Panc1 (cell line): ENCODE measurements around the gene GJB4. TPM values are rescaled to one million over a fixed set of nuclear protein-coding genes. Genes with fewer than 3 reads are reported as not detected.

Experiments used
- ATAC-seq: fragments of 200-7000 bp; cut with Tn5 transposase; 2 replicates; pipeline ENCODE4 v1.9.1; 2020; ENCODE audit warnings: mild to moderate bottlenecking, moderate library complexity
- BruUV-seq: library from RNA; stranded (reverse); fragments of 400-500 nt; replicated peaks from 2 replicates; lab custom pipeline; 2021; lab: Mats Ljungman, UMichigan
- CTCF ChIA-PET: fragments of 300-600 bp; sonication (Branson Sonifier 250); formaldehyde crosslinking; loops from one replicate; lab custom pipeline; 2022; ENCODE audit warnings: antibody characterized with exemption; lab: Charles Lee
- POLR2A ChIA-PET: fragments of 300-600 bp; sonication (Branson Sonifier 250); formaldehyde crosslinking; loops from one replicate; lab custom pipeline; 2022; ENCODE audit warnings: antibody characterized with exemption; lab: Charles Lee
- DNase-seq: peaks from one replicate; pipeline ENCODE4 v3.0.0-alpha.2; 2010; ENCODE audit warnings: low read depth, low spot score
- H3K27ac ChIP-seq: 2 replicates; pipeline ENCODE4 v1.5.1; 2011; ENCODE audit warnings: mild to moderate bottlenecking, low read length, inconsistent platforms
- H3K27me3 ChIP-seq: fragments of 200-500 bp; sonication (Bioruptor generic); 2 replicates; pipeline ENCODE4 v1.6.0; 2014; ENCODE audit warnings: low read length, inconsistent platforms; ENCODE audit not compliant: control insufficient read depth, insufficient read depth
- H3K36me3 ChIP-seq: fragments of 200-500 bp; sonication (Bioruptor generic); 2 replicates; pipeline ENCODE4 v1.5.1; 2014; ENCODE audit warnings: inconsistent platforms, mild to moderate bottlenecking, low read length, moderate library complexity; ENCODE audit not compliant: control insufficient read depth, insufficient read depth
- H3K4me1 ChIP-seq: 2 replicates; pipeline ENCODE4 v1.5.1; 2011; ENCODE audit warnings: inconsistent platforms, mild to moderate bottlenecking, low read length, moderate library complexity; ENCODE audit not compliant: control insufficient read depth, insufficient read depth
- H3K4me3 ChIP-seq, 2 experiments: 2 replicates each; pipeline ENCODE4 v1.5.1; 2011 to 2012; ENCODE audit warnings: low read depth in 2 of 2, low read length in 2 of 2, mild to moderate bottlenecking in 2 of 2, inconsistent platforms in 1 of 2, moderate library complexity in 1 of 2
- H3K9me3 ChIP-seq: fragments of 200-500 bp; sonication (Bioruptor generic); 2 replicates; pipeline ENCODE4 v1.5.1; 2014; ENCODE audit warnings: low read depth, mild to moderate bottlenecking, inconsistent platforms, low read length, moderate library complexity; ENCODE audit not compliant: control insufficient read depth, insufficient read depth
- CTCF ChIP-seq: fragments of 450-650 bp; IDR thresholded peaks from 2 replicates; pipeline ENCODE4 v1.5.1; 2017; ENCODE audit warnings: mild to moderate bottlenecking
- POLR2AphosphoS5 ChIP-seq: IDR thresholded peaks from 2 replicates; pipeline ENCODE4 v1.6.1; 2012; ENCODE audit warnings: mild to moderate bottlenecking, low read depth, low read length, moderate library complexity
- REST ChIP-seq, 2 experiments: IDR thresholded peaks; 2 replicates each; pipeline ENCODE4 v1.6.1; 2011 to 2012; ENCODE audit warnings: low read depth in 2 of 2, control low read depth in 1 of 2, low read length in 1 of 2, mild to moderate bottlenecking in 1 of 2, moderate library complexity in 1 of 2; ENCODE audit not compliant: insufficient read depth in 1 of 2
- SIN3A ChIP-seq: IDR thresholded peaks from 2 replicates; pipeline ENCODE4 v1.6.1; 2012; ENCODE audit warnings: low read depth, mild to moderate bottlenecking, low read length, moderate library complexity, borderline replicate concordance; ENCODE audit not compliant: insufficient read depth
- TCF7L2 ChIP-seq: IDR thresholded peaks from 2 replicates; pipeline ENCODE4 v1.6.1; 2011; ENCODE audit warnings: mild to moderate bottlenecking, low read depth, low read length, inconsistent platforms
- in situ Hi-C: cut with HindIII; loops from 2 replicates; pipeline ENCODE4 v1.10.0; 2016; ENCODE audit warnings: low sequenced_read_pairs, low pct_unique_long_range_greater_than_20kb
- intact Hi-C: fragments of 100-400 bp; cut with micrococcal nuclease; formaldehyde crosslinking; loops from one replicate; pipeline ENCODE4 v1.10.0; 2022; ENCODE audit not compliant: unreplicated experiment
- total RNA-seq: library from RNA; stranded (reverse); gene quantifications from one replicate; pipeline ENCODE4 v1.2.1, GENCODE V29; 2021; ENCODE audit not compliant: unreplicated experiment

Gene GJB4
- total RNA-seq, 1 experiment from 2014 or later = not detected

- CTCF ChIA-PET = no interaction called here
- in situ Hi-C loops (no loop called here), intact Hi-C loops (loop anchor here (10.0 kb wide), 1 partner anchor 1971 kb away; no protein-coding TSS in a partner anchor)
- no peak for DNase-seq
- no peaks in the 10 kb centered on the region for H3K9me3 ChIP-seq
- no TSS peak for BruUV-seq
- ATAC-seq = no peak
- no peak overlapping the region for H3K27ac ChIP-seq
- no peaks in the 10 kb centered on the region for H3K36me3 ChIP-seq
- no peak overlapping the region for H3K4me3 ChIP-seq
- POLR2A ChIA-PET = no interaction called here
- TF ChIP-seq CTCF = no peak
- no peaks in the 10 kb centered on the region for H3K4me1 ChIP-seq
- no peaks in the 10 kb centered on the region for H3K27me3 ChIP-seq
Measured at GRCh38 chr1:34803770-34804169, 44.2 kb downstream of the GJB4 start.

- H3K4me1 ChIP-seq = no peaks in the 10 kb centered on the region
- H3K27me3 ChIP-seq = no peaks in the 10 kb centered on the region
- intact Hi-C loops (loop anchor here (10.0 kb wide), 1 partner anchor 1968 kb away; no protein-coding TSS in a partner anchor), in situ Hi-C loops (no loop called here)
- BruUV-seq = no TSS peak
- no peak for ATAC-seq
- no peaks in the 10 kb centered on the region for H3K36me3 ChIP-seq
- DNase-seq = no peak
- TF ChIP-seq SIN3A (no peak), POLR2AphosphoS5 (no peak), REST (IDR thresholded peaks at IDR 0.05; ENCODE audit: insufficient read depth in 1 of 2, low read depth in 2 of 2, low read length in 1 of 2) (no peak), TCF7L2 (no peak), CTCF (no peak)
- no peak overlapping the region for H3K4me3 ChIP-seq
- ChIA-PET CTCF (no interaction called here), POLR2A (no interaction called here)
- no peaks in the 10 kb centered on the region for H3K9me3 ChIP-seq
- no peak overlapping the region for H3K27ac ChIP-seq
Measured at GRCh38 chr1:34806396-34806795, 46.9 kb downstream of the GJB4 start.
